ENCODE results near the gene MEIS2.

- TF ChIP-seq CTCF (IDR thresholded peaks at IDR 0.05) (no peak), POLR2A (IDR thresholded peaks at IDR 0.05) (no peak)
Observed at GRCh38 chr15:36921484-36922091, 178.8 kb downstream of the MEIS2 start.
